HL-60/S4 treated with phorbol 12-myristate 13-acetate at 8.2 ng/mL for 4 days and 3 days (cell line): Measurements from ENCODE around the gene ZNF14.
"Not testable (repeated sequence)": the region's sequence is repeated elsewhere in the genome, so short reads cannot be mapped to it uniquely, and the experiment has no call there.

Experiments
- in situ Hi-C: fragments of 300-500 bp; cut with MboI; formaldehyde crosslinking; loops from 2 replicates; pipeline ENCODE4 v1.15.0; 2022; ENCODE audit warnings: low sequenced_read_pairs

The ZNF14 gene

DNA sequence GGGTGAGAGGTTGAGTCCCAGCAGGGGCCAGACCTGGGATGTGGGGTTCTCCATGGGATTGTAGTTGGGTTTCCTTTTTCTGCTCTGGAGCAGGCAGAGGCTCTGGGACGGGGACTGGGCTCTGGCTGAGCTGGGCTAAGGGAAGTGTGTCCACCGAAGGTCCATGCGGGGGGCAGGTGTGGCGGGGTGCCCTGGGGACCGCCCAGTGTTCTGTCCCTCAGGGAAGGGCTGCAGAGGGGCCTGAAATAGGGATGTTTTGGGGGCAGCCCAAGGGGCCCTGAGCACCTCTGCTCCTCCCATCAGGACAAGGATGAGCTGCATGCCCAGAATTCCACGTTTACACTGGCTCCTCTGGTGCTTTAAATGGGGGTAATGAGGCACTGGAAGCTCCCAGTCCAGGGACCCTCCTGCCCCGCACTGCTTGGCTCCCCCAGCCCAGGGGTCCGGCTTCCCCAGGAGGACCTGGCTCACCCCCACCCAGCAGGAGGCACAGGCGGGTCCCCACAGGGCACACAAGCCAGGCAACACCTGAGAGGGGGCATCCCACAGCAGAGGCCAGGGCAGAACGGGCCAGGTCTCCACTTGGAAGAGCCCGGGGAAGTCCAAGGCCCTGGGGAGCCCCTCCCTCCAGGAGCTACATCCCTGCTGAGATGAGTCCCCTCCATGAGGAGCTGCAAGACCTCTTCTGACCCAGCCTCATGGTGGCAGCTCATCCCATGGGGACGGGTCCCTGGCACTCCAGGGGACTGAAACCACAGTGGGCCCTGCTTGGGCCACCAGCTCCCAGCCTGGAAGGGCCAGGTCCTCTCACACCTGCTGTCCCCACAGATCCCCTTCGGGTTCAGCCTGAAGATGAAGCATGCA, 14.7 kb upstream of the ZNF14 start:
- in situ Hi-C loops: no loop called here

DNA sequence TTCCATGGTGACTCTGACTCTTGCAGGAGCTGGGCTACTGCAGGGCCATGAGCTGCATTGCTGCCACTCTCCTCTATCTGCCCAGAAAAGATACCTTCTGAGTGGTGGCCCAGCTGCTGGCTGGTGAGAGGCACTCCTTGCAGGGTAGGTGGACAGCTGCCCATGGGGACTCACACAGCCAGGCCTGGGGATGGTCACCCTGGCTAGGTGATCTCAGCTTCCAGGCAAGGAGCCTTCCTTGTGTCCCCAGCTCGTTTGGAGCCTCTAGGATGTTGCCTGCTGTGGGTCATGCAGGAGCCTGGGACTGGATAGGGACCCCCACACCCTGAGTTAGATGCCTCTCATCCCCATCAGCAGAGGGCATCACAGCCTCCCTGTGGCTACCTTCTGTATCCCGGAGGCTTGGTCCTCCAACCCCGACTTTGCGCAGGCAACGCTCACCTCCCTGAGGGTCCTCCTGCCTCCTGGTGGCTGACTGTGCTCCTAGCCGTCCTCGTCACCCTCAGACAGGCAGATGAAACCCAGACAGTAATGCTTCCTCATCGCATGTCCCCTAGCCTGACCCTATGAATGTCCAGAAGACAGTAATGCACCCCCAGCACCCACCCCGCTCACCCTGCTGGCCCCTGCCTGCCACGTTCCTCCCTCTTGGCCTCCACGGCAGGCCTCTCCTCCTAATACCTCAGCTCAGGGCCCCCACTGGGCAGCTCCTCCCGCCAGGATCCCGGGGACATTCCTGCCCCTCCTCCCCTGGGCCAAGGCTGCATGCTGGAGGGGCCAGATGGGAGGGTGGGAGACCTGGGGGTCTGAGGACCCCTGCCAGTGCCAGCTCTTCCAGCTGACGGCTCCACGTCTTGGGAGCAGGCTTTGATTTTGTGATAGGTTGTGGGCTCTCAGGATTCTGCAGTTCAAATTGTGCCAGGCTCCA, 13.6 kb upstream of the ZNF14 start:
- in situ Hi-C loops: no loop called here

DNA sequence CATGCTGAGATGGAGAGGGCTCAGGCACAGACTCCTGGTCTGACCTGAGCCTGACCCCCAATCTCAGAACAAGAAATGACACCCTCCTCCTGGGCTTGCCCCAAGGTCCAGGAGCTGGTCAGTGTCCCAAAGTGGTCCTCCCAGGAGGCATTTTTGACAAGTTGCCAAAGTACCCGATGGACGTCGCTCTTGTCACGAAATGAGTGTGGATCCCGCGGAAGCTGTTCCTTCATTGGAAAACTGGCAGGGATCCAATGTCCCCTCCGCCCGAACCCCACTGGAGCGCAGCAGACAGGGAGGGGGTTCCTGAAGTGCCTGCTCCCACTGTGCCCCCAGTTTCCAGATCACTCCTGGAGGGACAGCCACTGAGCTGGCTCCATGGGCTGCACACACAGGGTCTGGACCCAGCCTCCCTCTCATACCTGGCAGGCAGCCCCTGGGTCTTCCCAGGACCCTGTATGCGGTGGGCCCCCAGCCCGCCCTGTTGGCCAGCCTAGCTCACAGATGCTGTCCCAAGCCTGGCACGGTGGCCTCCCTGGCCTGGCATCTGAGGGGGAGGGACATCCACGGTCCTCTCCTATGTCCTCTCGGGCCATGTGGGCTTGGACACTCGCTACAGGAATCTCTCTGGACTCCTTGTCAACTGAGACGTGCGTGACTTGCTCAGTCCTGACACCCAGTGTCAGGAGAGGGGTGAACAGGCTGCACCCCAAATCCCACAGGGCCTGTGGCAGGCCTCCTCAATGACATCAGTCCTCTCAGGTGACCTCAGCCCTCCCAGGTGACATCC, 12.8 kb upstream of the ZNF14 start:
- in situ Hi-C loops: no loop called here

DNA sequence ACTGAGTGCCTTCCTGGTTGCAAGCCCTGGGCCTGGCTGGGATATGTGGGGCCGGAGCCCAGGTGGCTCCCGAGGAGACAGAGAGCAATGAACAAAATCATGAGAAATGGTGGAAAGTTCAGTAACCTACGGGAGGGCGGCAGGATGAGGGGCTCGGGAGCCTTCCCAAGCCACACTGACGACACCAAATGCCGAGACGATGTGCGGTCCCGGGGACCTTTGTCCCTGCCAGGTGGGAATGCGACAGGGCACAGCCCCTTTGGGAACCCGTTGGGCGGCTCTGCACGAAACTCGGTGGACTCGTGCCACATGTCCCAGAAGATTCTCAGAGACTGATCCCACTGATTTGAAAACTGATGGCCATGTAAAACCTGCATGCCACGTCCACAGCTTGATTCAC, 11.7 kb upstream of the ZNF14 start:
- in situ Hi-C loops: no loop called here

DNA sequence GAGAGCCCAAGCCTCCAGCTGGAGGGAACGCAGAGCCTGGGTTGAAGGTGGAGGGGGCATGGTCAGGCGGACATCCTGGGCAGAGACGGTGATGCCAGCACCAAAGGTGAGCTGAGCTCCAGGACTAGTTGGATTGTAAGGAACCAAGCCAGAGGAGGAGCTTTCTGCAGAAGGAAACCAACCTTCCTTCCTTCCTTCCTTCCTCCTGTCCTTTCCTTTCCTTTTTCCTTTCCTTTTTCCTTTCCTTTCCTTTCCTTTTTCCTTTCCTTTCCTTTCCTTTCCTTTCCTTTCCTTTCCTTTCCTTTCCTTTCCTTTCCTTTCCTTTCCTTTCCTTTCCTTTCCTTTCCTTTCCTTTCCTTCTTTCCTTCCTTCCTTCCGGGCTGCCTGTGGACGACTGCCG, 11.0 kb upstream of the ZNF14 start:
- in situ Hi-C loops: not testable (repeated sequence)

DNA sequence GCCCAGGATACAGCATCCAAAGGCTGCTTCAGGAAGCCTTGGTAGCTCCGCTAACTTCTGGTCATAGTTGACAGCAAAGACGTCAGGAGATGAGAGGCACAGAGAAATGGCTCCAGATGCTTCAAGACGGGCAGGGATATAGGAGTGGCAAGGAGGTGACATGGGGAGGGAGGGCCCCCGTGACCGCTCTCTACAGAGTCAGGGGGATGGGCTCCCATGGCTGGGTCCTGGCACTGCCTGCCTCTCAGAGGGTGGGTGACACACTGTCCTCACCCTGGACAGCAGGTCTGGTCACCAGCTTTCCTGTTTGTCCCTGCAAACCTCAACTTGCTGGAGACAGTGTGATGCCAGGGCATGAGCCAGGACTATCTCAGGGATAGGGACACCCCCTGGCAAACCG, 10.3 kb upstream of the ZNF14 start:
- in situ Hi-C loops: no loop called here

DNA sequence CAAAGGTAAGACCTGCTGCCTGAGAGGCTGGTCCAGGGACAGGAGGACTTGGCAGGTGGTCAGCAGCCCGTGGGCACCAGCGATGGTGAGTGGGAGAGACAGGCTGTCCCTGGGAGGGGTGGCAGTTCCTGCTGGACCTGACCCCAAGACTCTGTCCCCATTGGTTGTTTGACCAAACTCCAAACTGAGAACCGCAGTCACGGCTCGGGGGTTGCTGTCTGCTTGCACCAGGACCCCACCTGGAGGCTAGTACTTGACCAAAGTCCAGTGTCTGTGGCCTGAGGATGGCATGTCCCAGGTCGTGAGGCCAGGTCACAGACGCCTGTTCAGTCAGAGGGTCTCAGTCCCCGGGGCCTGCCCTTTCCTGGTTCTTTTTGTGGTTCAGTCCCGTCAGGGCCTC, 9.9 kb upstream of the ZNF14 start:
- in situ Hi-C loops: no loop called here

DNA sequence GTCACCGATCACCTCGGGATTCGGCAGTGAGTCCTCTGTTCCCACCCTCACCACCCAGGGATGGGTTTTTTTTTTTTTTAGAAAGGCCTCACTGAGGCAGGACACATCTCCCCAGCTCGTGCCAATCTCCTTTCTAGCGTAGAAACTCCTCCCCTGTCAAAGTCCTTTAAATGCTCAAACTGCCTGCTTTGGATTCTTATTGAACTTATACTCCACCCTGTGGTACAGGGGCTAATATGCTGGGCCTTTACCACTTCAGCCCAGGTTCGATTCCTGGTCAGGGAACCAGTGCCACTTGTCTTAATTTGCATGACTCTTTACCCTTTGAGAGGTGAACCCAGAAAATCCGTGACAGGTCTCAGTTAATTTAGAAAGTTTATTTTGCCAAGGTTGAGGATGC, 8.3 kb upstream of the ZNF14 start:
- in situ Hi-C loops: no loop called here

DNA sequence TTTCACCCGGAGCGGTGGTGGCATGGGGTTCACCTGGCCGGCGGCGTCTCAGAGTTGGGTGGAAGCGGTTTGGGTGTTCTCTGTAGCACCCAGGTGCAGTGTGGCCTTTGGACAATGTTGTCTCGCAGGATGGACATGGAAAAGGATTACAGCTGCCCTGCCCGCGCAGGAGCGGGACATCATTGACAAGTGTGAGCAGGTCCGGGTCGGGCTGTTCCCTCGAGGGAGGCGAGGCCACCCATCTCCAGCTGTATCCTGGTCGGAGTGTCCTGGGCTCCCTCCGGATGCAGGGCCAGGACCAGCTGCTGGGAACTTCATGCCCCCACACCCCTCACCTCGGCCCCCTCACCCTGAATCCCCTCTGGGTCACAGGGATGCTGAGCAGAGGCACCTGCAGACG, 7.8 kb upstream of the ZNF14 start:
- in situ Hi-C loops: no loop called here

DNA sequence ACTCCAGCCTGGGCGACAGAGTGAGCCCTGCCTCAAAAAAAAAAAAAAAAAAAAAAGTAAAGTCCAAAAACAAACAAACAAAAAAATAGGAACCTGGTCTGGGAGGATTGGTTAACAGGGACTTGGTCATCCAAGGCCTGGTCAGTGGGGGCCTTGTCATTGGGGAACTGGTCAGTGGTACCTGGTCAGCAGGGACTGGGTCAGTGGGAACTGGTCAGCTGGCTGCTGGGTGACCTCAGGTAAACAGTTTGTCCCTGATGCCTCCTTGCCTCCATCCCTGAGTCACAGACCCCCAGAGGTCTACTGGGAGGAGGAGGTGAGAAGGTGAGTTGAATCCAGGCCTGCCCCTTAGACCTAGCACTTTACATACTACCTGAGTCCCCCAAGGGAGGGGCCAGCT, 5.7 kb upstream of the ZNF14 start:
- in situ Hi-C loops: no loop called here

DNA sequence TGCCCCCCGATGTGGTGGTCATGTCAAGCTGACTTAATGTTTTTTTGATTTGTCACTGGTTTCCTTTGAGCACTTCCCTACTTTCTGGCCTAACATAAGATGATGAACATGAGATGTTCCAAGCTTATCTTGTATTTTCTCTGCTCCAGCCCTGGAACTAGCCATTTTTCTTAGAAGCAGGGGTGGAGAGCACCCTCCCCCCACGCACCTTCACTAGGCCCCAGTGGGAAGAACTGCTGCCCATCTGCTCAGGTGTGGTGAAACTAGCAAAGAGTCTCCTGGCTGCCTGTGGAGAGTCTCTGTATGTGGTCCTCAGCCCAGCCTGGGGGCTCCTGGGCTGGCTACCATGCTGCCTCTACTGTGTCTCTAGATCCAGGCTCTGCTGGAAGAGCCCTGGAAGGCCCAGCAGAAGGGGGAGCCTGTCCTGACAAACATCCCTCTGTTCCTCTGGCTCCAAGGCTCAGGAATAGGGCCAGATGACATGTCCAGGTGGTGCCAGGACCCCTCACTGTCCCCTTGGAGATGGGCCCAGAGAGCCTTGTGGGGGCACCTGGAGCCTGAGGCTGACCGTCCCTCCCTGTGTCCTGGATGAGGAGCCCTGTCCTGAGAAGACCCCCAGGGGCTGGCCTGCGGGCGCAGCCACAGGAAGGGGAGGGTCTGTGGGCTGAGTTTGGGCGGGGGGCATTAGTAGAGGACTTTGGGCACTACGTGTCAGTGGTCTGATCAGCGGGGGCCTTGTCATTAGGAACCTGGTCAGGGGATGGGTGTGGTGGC, 4.8 kb upstream of the ZNF14 start:
- in situ Hi-C loops: no loop called here

DNA sequence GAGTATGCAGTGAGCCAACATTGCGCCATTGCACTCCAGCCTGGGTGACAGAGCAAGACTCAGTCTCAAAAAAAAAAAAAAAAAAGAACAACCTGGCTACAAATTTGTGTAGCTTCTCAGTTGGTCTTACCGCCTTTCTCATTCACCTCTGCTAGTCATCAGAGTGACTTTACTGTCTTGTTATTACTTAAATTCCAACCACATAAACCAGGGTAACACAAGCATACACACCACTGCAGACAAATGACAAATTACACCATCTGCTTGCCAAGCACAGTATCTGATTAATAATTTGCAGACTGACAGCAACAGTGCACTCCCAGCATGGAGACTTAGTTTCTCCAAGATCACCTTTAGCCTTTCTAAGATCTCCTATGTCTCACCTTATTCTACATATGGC, 11.0 kb downstream of the ZNF14 start:
- in situ Hi-C loops: no loop called here

DNA sequence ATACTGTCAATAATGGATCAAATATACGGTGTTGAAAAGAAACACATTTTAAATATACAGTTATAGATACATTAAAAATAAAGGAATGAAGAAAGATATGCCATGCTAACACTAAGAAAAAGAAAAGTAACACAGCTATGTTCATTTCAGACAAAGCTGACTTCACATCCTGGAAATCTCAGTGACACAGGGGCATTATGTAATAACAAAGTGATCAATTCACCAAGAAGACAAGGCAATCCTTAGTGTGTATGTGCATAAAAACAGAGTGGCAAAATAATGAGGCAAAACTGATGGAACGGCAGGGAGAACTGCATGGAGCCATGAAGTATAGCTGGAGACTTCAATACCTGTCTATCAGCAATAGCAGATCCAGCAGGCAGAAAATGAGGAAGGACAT, 13.1 kb downstream of the ZNF14 start:
- in situ Hi-C loops: no loop called here

DNA sequence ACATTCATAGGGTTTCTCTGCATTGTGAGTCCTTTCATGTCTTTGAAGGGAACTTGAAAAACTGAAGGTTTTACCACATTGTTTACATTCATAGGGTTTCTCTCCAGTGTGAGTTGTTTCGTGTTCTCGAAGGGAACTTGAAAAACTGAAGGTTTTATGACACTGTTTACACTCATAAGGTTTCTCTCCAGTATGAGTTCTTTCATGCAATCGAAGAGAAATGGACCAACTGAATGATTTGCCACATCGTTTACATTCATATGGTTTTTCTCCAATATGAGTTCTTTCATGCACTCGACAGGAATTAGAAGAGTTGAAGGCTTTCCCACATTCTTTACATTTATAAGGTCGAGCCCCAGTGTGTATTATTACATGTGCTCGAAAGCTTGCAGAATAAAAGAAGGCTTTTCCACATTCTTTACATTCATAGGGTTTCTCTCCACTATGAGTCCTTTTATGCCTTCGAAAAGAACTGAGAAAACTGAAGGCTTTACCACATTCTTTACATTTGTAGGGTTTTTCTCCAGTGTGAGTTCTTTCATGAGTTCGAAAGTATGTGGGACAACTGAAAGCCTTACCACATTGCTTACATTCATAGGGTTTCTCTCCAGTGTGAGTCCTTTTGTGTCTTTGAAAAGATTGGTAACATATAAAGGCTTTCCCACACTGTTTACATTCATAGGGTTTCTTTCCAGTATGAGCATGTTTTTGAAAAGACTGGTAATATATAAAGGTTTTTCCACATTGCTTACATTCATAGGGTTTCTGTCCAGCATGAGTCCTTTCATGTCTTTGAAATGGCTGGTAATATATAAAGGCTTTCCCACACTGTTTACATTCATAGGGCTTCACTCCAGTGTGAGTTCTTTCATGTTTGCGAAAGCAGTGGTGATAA, 20.7 kb downstream of the ZNF14 start:
- in situ Hi-C loops: no loop called here

DNA sequence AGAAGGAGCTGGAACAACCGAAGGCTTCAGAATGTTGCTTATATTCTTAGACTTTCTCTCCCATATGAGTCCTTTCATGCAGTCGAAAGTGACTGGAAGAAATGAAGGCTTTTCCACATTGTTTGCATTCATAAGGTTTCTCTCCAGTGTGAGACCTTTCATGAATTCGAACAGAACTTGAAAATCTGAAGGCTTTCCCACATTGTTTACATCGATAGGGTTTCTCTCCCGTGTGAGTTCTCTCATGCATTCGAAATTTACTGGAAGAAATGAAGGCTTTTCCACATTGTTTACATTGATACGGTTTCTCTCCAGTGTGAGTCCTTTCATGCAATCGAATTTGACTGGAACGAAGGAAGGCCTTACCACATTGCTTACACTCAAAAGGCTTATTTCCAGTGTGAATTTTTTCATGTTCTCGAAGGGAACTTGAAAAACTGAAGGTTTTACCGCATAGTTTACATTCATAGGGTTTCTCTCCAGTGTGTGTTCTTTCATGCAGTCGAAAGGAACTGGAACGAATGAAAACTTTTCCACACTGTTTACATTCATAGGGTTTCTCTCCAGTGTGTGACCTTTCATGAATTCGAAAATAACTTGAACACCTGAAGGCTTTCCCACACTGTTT, 21.5 kb downstream of the ZNF14 start:
- in situ Hi-C loops: no loop called here

DNA sequence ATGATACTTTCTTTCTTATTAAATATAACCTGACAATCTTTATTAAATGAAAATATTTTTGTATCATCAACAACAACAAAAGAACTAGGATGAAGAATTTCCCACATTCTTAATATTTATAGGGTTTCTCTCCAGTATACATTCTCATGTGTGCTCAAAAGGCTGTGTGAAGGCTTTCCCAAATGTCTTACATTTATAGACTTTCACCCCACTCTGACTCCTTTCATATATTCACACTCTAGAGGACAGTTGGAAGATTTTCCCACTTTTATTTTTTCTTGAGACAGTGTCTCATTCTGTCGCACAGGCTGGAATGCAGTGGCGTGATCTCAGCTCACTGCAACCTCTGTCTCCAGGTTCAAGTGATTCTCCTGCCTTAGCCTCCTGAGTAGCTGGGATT, 22.4 kb downstream of the ZNF14 start:
- in situ Hi-C loops: no loop called here

DNA sequence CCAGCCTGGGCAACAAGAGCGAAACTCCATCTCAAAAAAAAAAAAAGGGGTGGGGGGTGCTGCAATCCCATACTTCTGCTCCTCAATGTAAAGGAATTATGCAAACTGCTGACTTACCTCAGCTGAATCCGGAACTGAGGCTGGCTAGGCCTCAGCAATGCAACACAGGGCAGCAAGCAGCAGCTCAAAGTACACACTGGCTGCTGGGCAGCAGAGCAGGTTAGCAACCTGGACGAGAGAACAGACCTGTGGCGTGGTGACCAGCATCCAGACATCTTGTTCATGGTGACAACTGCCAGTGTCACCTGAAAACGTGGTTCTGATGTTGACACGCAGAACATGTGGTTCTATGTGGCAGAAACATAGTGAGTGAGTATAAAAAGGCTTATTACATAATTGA, 28.1 kb downstream of the ZNF14 start:
- in situ Hi-C loops: no loop called here

DNA sequence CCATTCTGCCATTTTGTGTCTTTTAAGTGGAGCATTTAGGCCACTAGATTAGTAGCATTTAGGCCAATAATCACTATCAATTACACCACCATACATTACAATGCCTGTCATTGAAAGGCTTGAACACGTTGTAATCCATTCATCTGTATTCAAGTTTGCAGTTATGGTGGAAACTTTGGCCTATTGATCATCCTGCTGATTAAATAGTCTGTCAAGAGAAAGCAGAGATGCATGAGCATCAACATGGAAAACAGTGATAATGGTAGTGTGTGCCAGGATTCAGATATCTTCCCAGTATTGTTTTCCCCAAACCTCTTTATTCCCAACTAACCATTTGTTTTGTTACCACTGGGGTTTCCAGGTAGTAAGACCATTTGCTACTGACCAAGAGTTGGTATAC, 32.4 kb downstream of the ZNF14 start:
- in situ Hi-C loops: not testable (repeated sequence)

DNA sequence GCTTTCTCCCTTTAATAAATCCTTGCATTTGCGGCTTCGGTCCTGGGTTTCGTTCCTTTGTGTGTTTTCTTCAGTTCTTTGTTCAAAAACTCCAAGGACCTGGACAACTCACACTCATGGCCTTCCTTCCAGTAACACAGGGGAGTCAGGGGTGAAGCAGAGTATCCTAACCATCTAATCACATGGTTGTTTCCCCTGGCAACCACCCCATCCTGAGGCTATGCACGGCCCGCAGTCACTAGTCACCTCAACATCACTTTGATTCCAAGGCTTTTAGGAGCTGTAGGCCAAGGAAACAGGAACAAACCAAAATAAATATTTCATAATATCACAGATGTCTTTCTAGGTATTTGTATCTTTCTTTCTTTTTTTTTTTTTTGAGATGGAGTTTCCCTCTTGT, 35.3 kb downstream of the ZNF14 start:
- in situ Hi-C loops: no loop called here
